Nephron progenitor cell (in vitro differentiated cells): Measurements from ENCODE around the gene CD79B.
A peak's percentile ranks its signal among the peaks of the same experiment; 100 is the strongest.

Experiments used
- DNase-seq: peaks from one replicate; pipeline ENCODE4 v3.0.0; 2021
- H3K27ac Mint-ChIP-seq: 2 replicates; pipeline ENCODE4 v1.8.0; 2021; ENCODE audit warnings: mild to moderate bottlenecking, moderate library complexity, mixed read lengths
- H3K27me3 Mint-ChIP-seq: 2 replicates; pipeline ENCODE4 v1.8.0; 2021; ENCODE audit warnings: mild to moderate bottlenecking, low read depth, mixed read lengths; ENCODE audit not compliant: poor library complexity
- H3K36me3 Mint-ChIP-seq: 2 replicates; pipeline ENCODE4 v1.8.0; 2021; ENCODE audit warnings: low read depth, mixed read lengths
- H3K4me1 Mint-ChIP-seq: 2 replicates; pipeline ENCODE4 v1.8.0; 2021; ENCODE audit warnings: mixed read lengths
- H3K4me3 Mint-ChIP-seq: 2 replicates; pipeline ENCODE4 v1.8.0; 2021; ENCODE audit warnings: mild to moderate bottlenecking, moderate library complexity, mixed read lengths
- H3K9me3 Mint-ChIP-seq: 2 replicates; pipeline ENCODE4 v1.8.0; 2021; ENCODE audit warnings: mild to moderate bottlenecking, moderate library complexity, mixed read lengths
- TF ChIP-seq, protein P1 (sequence below): fragments of 200-600 bp; sonication (generic); IDR thresholded peaks from 2 replicates; pipeline ENCODE4 v1.5.0; 2021; ENCODE audit warnings: antibody characterized with exemption

CD79B gene

DNA sequence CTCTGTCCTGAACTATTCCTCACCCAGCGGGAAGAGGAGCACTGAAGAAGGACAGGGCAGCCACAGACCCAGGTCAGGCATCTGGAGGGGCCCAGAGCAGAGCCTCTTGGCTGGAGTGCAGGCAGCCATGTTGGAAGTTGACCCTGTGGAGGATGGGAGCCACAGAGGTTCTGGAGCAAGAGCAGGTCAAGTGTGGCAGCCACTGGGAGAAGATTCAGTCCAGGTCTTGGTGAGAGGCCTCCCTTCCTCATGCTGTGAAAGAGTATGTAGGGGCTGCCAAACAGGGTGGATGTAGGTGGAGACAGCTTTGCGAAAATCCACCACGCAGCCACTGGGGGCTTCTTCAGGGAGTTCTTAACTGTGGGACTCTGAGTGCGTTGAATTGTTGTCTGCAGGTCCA, 590 bp upstream of the CD79B start:
- no peaks in the 10 kb centered on the region for H3K36me3 Mint-ChIP-seq
- DNase-seq, result no peak
- H3K27ac Mint-ChIP-seq, result peak overlapping the region; percentile 19
- peaks cover 11% of the 10 kb centered on the region for H3K27me3 Mint-ChIP-seq
- H3K4me1 Mint-ChIP-seq, result peaks cover 28% of the 10 kb centered on the region
- TF ChIP-seq, protein P1, sequence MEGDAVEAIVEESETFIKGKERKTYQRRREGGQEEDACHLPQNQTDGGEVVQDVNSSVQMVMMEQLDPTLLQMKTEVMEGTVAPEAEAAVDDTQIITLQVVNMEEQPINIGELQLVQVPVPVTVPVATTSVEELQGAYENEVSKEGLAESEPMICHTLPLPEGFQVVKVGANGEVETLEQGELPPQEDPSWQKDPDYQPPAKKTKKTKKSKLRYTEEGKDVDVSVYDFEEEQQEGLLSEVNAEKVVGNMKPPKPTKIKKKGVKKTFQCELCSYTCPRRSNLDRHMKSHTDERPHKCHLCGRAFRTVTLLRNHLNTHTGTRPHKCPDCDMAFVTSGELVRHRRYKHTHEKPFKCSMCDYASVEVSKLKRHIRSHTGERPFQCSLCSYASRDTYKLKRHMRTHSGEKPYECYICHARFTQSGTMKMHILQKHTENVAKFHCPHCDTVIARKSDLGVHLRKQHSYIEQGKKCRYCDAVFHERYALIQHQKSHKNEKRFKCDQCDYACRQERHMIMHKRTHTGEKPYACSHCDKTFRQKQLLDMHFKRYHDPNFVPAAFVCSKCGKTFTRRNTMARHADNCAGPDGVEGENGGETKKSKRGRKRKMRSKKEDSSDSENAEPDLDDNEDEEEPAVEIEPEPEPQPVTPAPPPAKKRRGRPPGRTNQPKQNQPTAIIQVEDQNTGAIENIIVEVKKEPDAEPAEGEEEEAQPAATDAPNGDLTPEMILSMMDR, result no peak
- no peaks in the 10 kb centered on the region for H3K9me3 Mint-ChIP-seq
- H3K4me3 Mint-ChIP-seq, result no peak overlapping the region

DNA sequence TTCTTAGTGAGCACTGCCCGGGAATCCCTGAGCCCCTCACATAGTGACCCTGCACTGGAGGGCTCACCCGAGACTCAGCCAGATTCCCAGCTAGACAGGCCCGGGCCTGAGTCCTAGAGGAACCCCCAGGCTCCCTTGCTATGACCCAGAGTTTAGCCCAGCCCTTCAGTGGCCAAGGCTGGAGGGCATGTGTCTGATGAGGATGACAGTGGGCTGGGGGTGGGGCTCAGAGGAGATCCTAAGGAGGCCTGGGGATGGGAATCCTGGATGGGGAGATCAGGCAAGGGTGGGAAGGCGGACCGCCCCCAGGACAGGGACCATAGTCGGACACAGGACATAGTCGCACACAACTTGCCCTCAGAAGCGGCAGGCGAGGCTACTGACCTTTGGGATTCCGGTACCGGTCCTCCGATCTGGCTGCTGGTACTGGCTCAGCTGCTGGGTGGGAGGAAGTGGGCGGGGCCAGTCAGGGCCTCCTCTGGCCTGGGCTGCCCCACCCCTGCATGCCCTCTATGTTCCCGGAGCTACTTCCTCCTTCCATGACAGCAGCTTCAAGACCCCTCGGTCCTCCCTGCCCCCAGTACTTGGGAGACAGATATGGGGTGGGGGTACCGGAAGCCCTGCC, 1.1 kb downstream of the CD79B start:
- H3K4me3 Mint-ChIP-seq, result no peak overlapping the region
- H3K36me3 Mint-ChIP-seq, result no peaks in the 10 kb centered on the region

DNA sequence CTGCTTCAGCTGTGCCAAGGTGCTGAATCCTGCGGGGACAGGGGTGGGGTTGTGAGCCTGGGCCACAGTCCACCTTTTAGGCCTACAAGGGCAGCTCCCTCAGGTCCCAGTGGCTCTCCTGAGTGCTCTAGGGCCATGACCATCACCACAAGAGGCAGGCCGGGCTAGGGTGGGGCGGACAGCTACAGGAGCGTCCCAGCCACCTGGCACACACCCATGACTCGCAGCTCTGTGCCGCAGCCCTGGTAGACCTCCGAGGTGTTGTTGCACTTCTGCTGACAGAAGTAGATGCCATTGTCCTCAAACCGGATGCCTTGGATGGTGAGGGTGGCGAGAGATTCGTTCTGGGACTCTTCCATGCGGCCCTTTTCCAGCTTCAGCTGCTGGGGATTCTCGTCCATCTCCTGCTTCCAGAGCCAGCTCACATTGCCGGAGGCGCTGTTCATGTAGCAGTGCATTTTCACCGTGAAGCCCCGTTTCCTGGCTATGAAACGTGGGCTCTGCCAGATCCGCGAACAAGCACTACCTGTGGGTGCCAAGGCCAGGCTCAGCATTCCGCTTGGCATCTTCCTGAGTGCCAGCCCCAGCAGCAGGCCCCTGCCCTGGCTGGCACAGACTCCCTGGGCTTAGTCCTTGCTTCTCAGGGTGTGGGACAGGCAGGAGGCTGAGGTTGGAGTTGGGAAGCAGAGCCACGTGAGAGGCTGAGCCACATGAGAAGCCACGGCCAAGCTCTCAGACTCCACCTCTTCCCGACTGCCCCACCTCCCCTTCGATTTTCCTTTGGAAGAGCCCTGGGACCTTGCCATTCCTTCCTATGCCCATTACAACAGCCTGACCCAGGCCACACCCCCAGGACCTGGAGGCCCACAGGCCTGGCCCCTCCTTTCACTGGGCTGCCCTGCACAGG, 2.0 kb downstream of the CD79B start:
- H3K4me3 Mint-ChIP-seq, result no peak overlapping the region
- H3K4me1 Mint-ChIP-seq, result peaks cover 20% of the 10 kb centered on the region
- DNase-seq, result no peak
- peaks cover 5% of the 10 kb centered on the region for H3K27me3 Mint-ChIP-seq
- no peaks in the 10 kb centered on the region for H3K36me3 Mint-ChIP-seq
- TF ChIP-seq, protein P1, result no peak
- H3K9me3 Mint-ChIP-seq, result no peaks in the 10 kb centered on the region
- peak overlapping the region; percentile 71 for H3K27ac Mint-ChIP-seq

More for the DNA sequence above, 1.1 kb downstream of the CD79B start:
- peaks cover 11% of the 10 kb centered on the region for H3K27me3 Mint-ChIP-seq
- no peaks in the 10 kb centered on the region for H3K9me3 Mint-ChIP-seq
- TF ChIP-seq, protein P1, result no peak
- H3K27ac Mint-ChIP-seq, result peak overlapping the region; percentile 71
- peaks cover 20% of the 10 kb centered on the region for H3K4me1 Mint-ChIP-seq
- DNase-seq, result peak; percentile 50

DNA sequence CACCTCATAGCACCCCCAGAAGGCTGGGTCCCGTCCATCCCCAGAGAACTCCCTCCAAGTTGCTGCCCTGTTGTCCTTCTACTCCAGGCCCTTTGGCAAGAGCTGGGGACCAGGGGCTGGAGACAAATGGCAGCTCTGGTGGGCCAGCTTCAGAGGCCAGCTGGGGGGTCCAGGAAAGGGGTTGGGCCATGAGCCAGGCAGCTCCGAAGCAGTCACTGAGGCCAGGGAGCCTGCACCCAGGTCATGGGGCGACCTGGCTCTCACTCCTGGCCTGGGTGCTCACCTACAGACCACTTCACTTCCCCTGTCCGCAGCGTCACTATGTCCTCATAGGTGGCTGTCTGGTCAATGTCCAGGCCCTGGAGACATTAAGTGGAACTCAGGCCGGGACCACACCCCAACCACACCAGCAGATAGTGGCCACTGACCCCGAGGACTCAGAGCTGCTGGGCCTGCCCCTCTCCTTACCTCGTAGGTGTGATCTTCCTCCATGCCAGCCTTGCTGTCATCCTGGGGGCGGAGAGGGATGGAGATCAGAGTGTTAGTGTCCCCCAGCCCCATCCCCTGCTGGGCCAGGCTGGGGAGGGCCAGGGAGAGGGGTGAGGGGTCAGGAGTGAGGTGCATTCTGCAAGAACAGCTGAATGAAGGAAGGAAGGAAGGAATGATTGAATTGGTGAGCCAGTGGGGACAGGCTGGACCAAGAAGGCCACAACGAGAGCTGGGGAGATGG, 3.0 kb downstream of the CD79B start:
- no peaks in the 10 kb centered on the region for H3K36me3 Mint-ChIP-seq
- DNase-seq, result no peak
- no peak overlapping the region for H3K4me3 Mint-ChIP-seq
- H3K27ac Mint-ChIP-seq, result no peak overlapping the region
- peaks cover 2% of the 10 kb centered on the region for H3K27me3 Mint-ChIP-seq
- peaks cover 20% of the 10 kb centered on the region for H3K4me1 Mint-ChIP-seq
- TF ChIP-seq, protein P1, result no peak
- H3K9me3 Mint-ChIP-seq, result no peaks in the 10 kb centered on the region

DNA sequence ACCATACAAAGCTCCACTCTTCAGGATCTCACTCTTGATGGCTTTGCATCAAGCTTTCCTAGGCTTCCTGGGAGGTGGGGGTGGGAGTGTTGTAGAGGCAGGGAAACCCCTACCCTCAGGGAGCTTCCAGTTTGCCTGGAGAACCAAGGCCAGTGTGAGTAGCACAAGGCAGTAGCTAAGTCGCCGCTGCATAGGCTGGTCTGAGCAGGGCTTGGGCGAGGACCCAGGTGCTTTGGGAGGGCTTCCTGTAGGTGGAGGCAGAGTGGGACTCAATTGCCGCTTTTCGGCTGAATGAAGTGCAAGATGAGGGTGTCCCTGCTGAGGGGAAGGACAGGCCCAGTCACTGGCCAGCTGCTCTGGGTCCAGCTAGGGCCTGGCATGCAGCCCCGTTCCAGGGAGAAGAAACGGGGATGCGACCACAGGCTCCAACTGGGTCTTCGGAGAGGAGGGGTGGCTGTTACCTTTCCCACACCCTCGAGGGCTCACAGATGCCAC, 3.9 kb downstream of the CD79B start:
- H3K9me3 Mint-ChIP-seq, result no peaks in the 10 kb centered on the region
- no peaks in the 10 kb centered on the region for H3K36me3 Mint-ChIP-seq
- no peak for DNase-seq
- H3K4me1 Mint-ChIP-seq, result peaks cover 20% of the 10 kb centered on the region
- no peaks in the 10 kb centered on the region for H3K27me3 Mint-ChIP-seq
- H3K27ac Mint-ChIP-seq, result no peak overlapping the region
- H3K4me3 Mint-ChIP-seq, result no peak overlapping the region
- TF ChIP-seq, protein P1, result no peak
